SK-N-MC (cell line): Measurements from ENCODE around the gene TGM4.
"Not testable (repeated sequence)": the region's sequence is repeated elsewhere in the genome, so short reads cannot be mapped to it uniquely, and the experiment has no call there.

Experiments
- DNase-seq: peaks from one replicate; pipeline ENCODE4 v3.0.0-alpha.2; 2011; ENCODE audit warnings: low read depth, low spot score
- H3K27ac ChIP-seq: fragments of 200-600 bp; sonication (generic); 2 replicates; pipeline ENCODE4 v1.5.1; 2016; ENCODE audit warnings: mixed run types
- H3K36me3 ChIP-seq: fragments of 200-600 bp; sonication (generic); 2 replicates; pipeline ENCODE4 v1.6.1; 2017; ENCODE audit warnings: antibody characterized with exemption, low read length, mixed read lengths; ENCODE audit not compliant: insufficient read depth
- H3K4me3 ChIP-seq: fragments of 200-600 bp; sonication (generic); 2 replicates; pipeline ENCODE4 v1.5.1; 2016
- H3K9ac ChIP-seq: fragments of 200-600 bp; sonication (generic); 2 replicates; pipeline ENCODE4 v1.8.0; 2017; ENCODE audit warnings: mixed run types, mixed read lengths; ENCODE audit not compliant: insufficient read length
- H3K9me3 ChIP-seq: fragments of 200-600 bp; sonication (generic); 2 replicates; pipeline ENCODE4 v1.6.1; 2017; ENCODE audit warnings: low read depth, mild to moderate bottlenecking, antibody characterized with exemption, low read length, moderate library complexity, mixed read lengths
- EZH2 ChIP-seq: fragments of 200-600 bp; sonication (generic); IDR thresholded peaks from one replicate; pipeline ENCODE4 v1.6.1; 2017; ENCODE audit warnings: antibody characterized with exemption
- FOXP2 ChIP-seq: optimal IDR thresholded peaks from 2 replicates; pipeline ENCODE3; 2011; ENCODE audit warnings: mild to moderate bottlenecking, moderate library complexity; ENCODE audit not compliant: insufficient read depth; ENCODE audit errors: extremely low read length, control extremely low read depth
- POLR2AphosphoS5 ChIP-seq: IDR thresholded peaks from 2 replicates; pipeline ENCODE4 v1.6.1; 2012; ENCODE audit warnings: mild to moderate bottlenecking, low read depth, low read length, borderline replicate concordance

The TGM4 gene

GRCh38 chr3:44845528-44846520 is 28.6 kb upstream of the TGM4 start:
- H3K4me3 ChIP-seq = no peak overlapping the region
- no peak overlapping the region for H3K27ac ChIP-seq
- peaks cover 28% of the 10 kb centered on the region for H3K36me3 ChIP-seq
- H3K9ac ChIP-seq = no peak overlapping the region
- TF ChIP-seq POLR2AphosphoS5 (no peak), EZH2 (no peak), FOXP2 (no peak)
- H3K9me3 ChIP-seq = no peaks in the 10 kb centered on the region
- no peak for DNase-seq

- H3K4me3 ChIP-seq = no peak overlapping the region
- TF ChIP-seq POLR2AphosphoS5 (no peak), FOXP2 (no peak), EZH2 (no peak)
- H3K27ac ChIP-seq = no peak overlapping the region
- H3K9me3 ChIP-seq = no peaks in the 10 kb centered on the region
- peaks cover 37% of the 10 kb centered on the region for H3K36me3 ChIP-seq
- no peak for DNase-seq
- no peak overlapping the region for H3K9ac ChIP-seq
These were observed 25.8 kb upstream of the TGM4 start for GRCh38 chr3:44848634-44849033.

GRCh38 chr3:44856663-44857062 is 17.7 kb upstream of the TGM4 start:
- not testable (repeated sequence) for H3K4me3 ChIP-seq, DNase-seq, H3K27ac ChIP-seq, H3K9me3 ChIP-seq, H3K9ac ChIP-seq
- peaks cover 22% of the 10 kb centered on the region for H3K36me3 ChIP-seq

DNA sequence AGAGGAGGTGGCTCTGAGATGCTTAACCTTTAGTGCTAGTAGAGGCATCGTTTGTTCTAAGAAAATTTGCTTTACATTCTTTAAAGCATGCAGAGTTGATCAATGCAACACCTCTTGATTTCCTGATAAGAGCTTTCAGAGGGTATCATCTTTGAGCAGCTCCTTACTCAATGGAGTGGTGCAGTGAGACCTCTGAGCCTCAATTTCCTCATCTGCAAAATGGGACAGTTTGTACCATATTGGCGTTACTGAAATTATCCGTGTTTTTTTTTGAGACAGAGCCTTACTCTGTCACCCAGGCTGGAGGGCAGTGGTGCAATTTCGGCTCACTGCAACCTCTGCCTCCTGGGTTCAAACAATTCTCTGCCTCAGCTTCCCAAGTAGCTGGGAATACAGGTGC is 14.3 kb upstream of the TGM4 start:
- Histone ChIP-seq H3K9ac (no peak overlapping the region), H3K9me3 (no peaks in the 10 kb centered on the region), H3K36me3 (no peaks in the 10 kb centered on the region), H3K27ac (no peak overlapping the region), H3K4me3 (no peak overlapping the region)
- no peak for TF ChIP-seq EZH2
- TF ChIP-seq FOXP2 = no peak
- no peak for TF ChIP-seq POLR2AphosphoS5
- no peak for DNase-seq

- Histone ChIP-seq H3K27ac (no peak within 1 kb of the TSS), H3K9me3 (no peaks in the 10 kb centered on the region), H3K36me3 (no peaks in the 10 kb centered on the region), H3K4me3 (peak within 1 kb of the TSS; percentile 79), H3K9ac (peak within 1 kb of the TSS; percentile 72)
- TF ChIP-seq FOXP2 (no peak), POLR2AphosphoS5 (peak; percentile 70; the same call in 1 of the 2 replicates)
- DNase-seq = no peak
These were observed 12.8 kb upstream of the TGM4 start, which contains the start of gene TMEM42 for GRCh38 chr3:44861412-44862225. TMEM42 (plus strand) TSS chr3:44861912; CDS start chr3:44861925, 13 bp downstream.

DNA sequence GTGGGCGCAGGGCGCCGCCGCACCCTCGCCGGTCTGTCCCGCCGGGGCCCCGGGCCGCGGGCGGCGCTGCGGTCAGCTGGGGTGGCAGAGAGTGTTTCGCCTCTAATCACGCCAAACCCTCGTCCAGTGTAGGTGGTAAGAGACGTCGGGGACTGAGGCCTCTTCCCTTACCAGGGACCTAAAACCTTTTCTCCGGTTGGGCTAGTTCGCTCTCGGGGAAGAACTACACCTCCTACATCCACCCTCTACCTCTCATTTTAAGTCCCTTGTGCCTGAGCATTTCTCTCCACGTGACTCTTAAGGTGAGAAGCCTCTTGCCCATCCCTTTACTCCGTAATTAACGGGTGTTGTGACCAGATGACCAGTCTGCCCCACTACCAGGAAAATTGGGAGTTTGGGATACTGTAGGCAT is 12.2 kb upstream of the TGM4 start:
- TF ChIP-seq FOXP2 = no peak
- no peak for TF ChIP-seq POLR2AphosphoS5
- TF ChIP-seq EZH2 = no peak
- DNase-seq = no peak
- H3K9ac ChIP-seq = peak overlapping the region; percentile 72
- no peaks in the 10 kb centered on the region for H3K36me3 ChIP-seq
- no peaks in the 10 kb centered on the region for H3K9me3 ChIP-seq
- peak overlapping the region; percentile 79 for H3K4me3 ChIP-seq
- H3K27ac ChIP-seq = no peak overlapping the region

GRCh38 chr3:44865272-44866035 is 9.0 kb upstream of the TGM4 start:
- H3K27ac ChIP-seq = no peak overlapping the region
- DNase-seq = no peak
- H3K9me3 ChIP-seq = no peaks in the 10 kb centered on the region
- no peak overlapping the region for H3K9ac ChIP-seq
- TF ChIP-seq POLR2AphosphoS5 = no peak
- no peak for TF ChIP-seq FOXP2
- no peak for TF ChIP-seq EZH2
- no peak overlapping the region for H3K4me3 ChIP-seq
- no peaks in the 10 kb centered on the region for H3K36me3 ChIP-seq

- Histone ChIP-seq H3K9me3 (no peaks in the 10 kb centered on the region), H3K4me3 (no peak overlapping the region), H3K36me3 (no peaks in the 10 kb centered on the region), H3K27ac (no peak overlapping the region), H3K9ac (no peak overlapping the region)
- no peak for DNase-seq
- no peak for TF ChIP-seq POLR2AphosphoS5
- no peak for TF ChIP-seq FOXP2
- no peak for TF ChIP-seq EZH2
These were observed 6.8 kb upstream of the TGM4 start for GRCh38 chr3:44867421-44868111.
